ENCODE measurements around the gene SURF4. TPM values are rescaled to one million over a fixed set of nuclear protein-coding genes. Genes with fewer than 3 reads are reported as not detected.

The SURF4 gene
- polyA plus RNA-seq, 2 of the 4 experiments (the other 2 are of a cell fraction), result 159 to 169 TPM

GRCh38 chr9:133351908-133352634 lies 23.8 kb downstream of the SURF4 start:
- DNase-seq (ENCODE audit: low read depth in 1 of 2, low spot score in 1 of 2), result peak; percentile 72 to 83
- H3K4me3 ChIP-seq, result no peak overlapping the region
- no peak overlapping the region for H3K4me2 ChIP-seq
- peak; percentile 19 to 42; a peak in 5 of 6 replicates for ATAC-seq
- FAIRE-seq, result no peak
- POLR2A ChIA-PET, result interaction anchor here (0.7 kb wide), 1 partner anchor 14 kb away, joined by 3 read pairs; no protein-coding TSS in a partner anchor
- H3K27ac ChIP-seq, result no peak overlapping the region
- WGBS (ENCODE audit: missing lambda C conversion rate), result 83% methylated on average over 14 of the region's 14 CpGs
- CTCF ChIA-PET, result interaction anchor here (0.7 to 1.7 kb wide), 7 partner anchors 10 to 166 kb away, joined by 3 to 8 read pairs (median 3); no protein-coding TSS in a partner anchor
- no peaks in the 10 kb centered on the region for H3K9me3 ChIP-seq
- peaks cover 19% of the 10 kb centered on the region; the same call in 2 of the 3 replicates for H3K4me1 ChIP-seq
- TF ChIP-seq SMC3 (IDR thresholded peaks at IDR 0.05) (no peak), ATOH8 (CRISPR knock-in tag; IDR thresholded peaks at IDR 0.05; ENCODE audit: low read depth) (no peak), TFCP2L1 (CRISPR knock-in tag; IDR thresholded peaks at IDR 0.05) (peak; percentile 10; the same call in 1 of the 2 replicates), CTCF (IDR thresholded peaks at IDR 0.05) (peak; percentile 56), NR3C1 (IDR thresholded peaks at IDR 0.05) (no peak), RFX5 (IDR thresholded peaks at IDR 0.05) (no peak), POLR2AphosphoS2 (conservative IDR thresholded peaks at IDR 0.05; ENCODE audit: low read length) (no peak), ZC3H11A (IDR thresholded peaks at IDR 0.05) (no peak), EHMT2 (IDR thresholded peaks at IDR 0.05; ENCODE audit: low read depth) (no peak), MAZ (IDR thresholded peaks at IDR 0.05; ENCODE audit: borderline replicate concordance, low read depth, low read length) (no peak), KDM1A (IDR thresholded peaks at IDR 0.05; ENCODE audit: low read depth) (no peak), CHD2 (IDR thresholded peaks at IDR 0.05; ENCODE audit: low read length, partially characterized antibody) (no peak), HDAC2 (IDR thresholded peaks at IDR 0.05) (no peak), JUN (IDR thresholded peaks at IDR 0.05) (peak; percentile 13 to 40; a peak in 2 of 5 replicates), ZSCAN20 (CRISPR knock-in tag; IDR thresholded peaks at IDR 0.05) (no peak), HES2 (IDR thresholded peaks at IDR 0.05) (no peak), HOXB5 (CRISPR knock-in tag; IDR thresholded peaks at IDR 0.05) (no peak; the same call in 1 of the 2 replicates), HOXA7 (CRISPR knock-in tag; IDR thresholded peaks at IDR 0.05) (no peak), KDM5A (IDR thresholded peaks at IDR 0.05) (no peak), EHF (CRISPR knock-in tag; IDR thresholded peaks at IDR 0.05) (no peak), HOXB13 (CRISPR knock-in tag; IDR thresholded peaks at IDR 0.05; ENCODE audit: low read depth) (no peak), RARB (CRISPR knock-in tag; IDR thresholded peaks at IDR 0.05) (no peak), HEYL (CRISPR knock-in tag; IDR thresholded peaks at IDR 0.05) (no peak), BHLHE40 (IDR thresholded peaks at IDR 0.05; ENCODE audit: low read depth, low read length) (no peak), FOSB (CRISPR knock-in tag; IDR thresholded peaks at IDR 0.05) (no peak), RNF2 (IDR thresholded peaks at IDR 0.05; ENCODE audit: borderline replicate concordance, low read depth) (no peak), FOSL2 (IDR thresholded peaks at IDR 0.05) (no peak), FOSL2 (CRISPR knock-in tag; IDR thresholded peaks at IDR 0.05) (no peak), FOXS1 (CRISPR knock-in tag; IDR thresholded peaks at IDR 0.05) (no peak), REST (IDR thresholded peaks at IDR 0.05) (no peak), TP53 (CRISPR knock-in tag; IDR thresholded peaks at IDR 0.05) (peak; percentile 14; the same call in 1 of the 2 replicates), EP300 (IDR thresholded peaks at IDR 0.05) (no peak), NFE2L2 (conservative IDR thresholded peaks at IDR 0.05; ENCODE audit: low read length) (no peak; the same call in 1 of the 2 replicates), SREBF2 (IDR thresholded peaks at IDR 0.05) (no peak), GATA3 (IDR thresholded peaks at IDR 0.05; ENCODE audit: borderline replicate concordance) (0 out of 2 replicates have a peak, but pooled peaks have one; percentile 18), PHF8 (IDR thresholded peaks at IDR 0.05; ENCODE audit: borderline replicate concordance, low read depth) (no peak), CBX2 (IDR thresholded peaks at IDR 0.05; ENCODE audit: borderline replicate concordance, low read depth) (no peak)
